Spleen (tissue), 7 donors: ENCODE data around the gene C1QTNF8.

ENCODE experiments used
- POLR2A ChIP-seq, 3 donors: fragments of 450-650 bp; IDR thresholded peaks; one replicate each; pipeline ENCODE4 v1.5.1; 2017; ENCODE audit warnings: antibody characterized with exemption in 3 of 3, mild to moderate bottlenecking in 1 of 3
- POLR2AphosphoS5 ChIP-seq, 3 donors: sonication (generic); formaldehyde crosslinking; IDR thresholded peaks; one replicate each; pipeline ENCODE4 v1.5.1; 2017; ENCODE audit warnings: antibody characterized with exemption in 3 of 3
- TF ChIP-seq, protein P1 (sequence below), 11 experiments: fragments of 200-600 bp in 7 of 11; fragments of 450-650 bp in 4 of 11; sonication (generic) in 4 of 11; IDR thresholded peaks in 8 of 11; conservative IDR thresholded peaks in 3 of 11; 1 replicate in 7 of 11; 2 replicates in 4 of 11; pipeline versions ENCODE4 v1.4.0 to v1.8.0; 2016 to 2021; ENCODE audit warnings: antibody characterized with exemption in 11 of 11, inconsistent platforms in 4 of 11, mild to moderate bottlenecking in 1 of 11
- donor health status: DM: no; HTN: no; CAD: no; lungs with moderate emphysema.
- donor health status: DM: no; HTN: no; CAD: no.
- donor health status: DM: no; HTN: no; CAD: no.

DNA sequence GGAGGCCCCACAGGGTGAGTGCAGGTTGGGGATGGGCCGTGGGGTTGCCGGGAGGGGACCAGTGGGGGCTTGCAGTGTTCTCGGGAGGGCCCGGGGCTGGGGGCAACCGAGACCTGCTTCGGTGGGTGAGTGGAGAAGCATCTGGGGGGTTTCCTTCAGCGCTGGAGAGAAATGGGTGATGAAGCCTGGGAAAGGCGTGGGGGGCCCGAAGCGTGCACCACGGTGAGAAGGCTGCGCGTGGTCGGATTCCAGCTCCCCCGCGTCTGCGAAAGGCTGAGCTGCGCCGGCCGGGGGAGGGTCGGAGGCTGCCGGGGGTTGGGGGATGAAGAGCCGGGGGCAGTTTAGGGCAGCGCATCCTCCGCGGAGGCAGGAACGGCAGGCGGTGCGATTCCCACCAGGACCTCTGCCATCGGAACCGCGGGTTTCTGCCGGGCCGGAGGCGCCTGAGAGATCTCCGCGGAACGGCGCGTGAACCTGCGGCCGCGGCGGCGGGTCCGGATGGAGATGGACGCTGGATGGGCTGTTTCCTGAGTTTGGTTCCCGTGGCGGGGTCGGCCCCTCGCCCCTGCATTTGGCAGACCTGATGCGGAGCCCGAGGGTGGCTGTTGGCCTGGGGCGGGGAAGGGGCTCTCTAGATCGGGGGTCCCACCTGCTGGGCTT lies 30.4 kb downstream of the C1QTNF8 start:
- TF ChIP-seq, protein P1, sequence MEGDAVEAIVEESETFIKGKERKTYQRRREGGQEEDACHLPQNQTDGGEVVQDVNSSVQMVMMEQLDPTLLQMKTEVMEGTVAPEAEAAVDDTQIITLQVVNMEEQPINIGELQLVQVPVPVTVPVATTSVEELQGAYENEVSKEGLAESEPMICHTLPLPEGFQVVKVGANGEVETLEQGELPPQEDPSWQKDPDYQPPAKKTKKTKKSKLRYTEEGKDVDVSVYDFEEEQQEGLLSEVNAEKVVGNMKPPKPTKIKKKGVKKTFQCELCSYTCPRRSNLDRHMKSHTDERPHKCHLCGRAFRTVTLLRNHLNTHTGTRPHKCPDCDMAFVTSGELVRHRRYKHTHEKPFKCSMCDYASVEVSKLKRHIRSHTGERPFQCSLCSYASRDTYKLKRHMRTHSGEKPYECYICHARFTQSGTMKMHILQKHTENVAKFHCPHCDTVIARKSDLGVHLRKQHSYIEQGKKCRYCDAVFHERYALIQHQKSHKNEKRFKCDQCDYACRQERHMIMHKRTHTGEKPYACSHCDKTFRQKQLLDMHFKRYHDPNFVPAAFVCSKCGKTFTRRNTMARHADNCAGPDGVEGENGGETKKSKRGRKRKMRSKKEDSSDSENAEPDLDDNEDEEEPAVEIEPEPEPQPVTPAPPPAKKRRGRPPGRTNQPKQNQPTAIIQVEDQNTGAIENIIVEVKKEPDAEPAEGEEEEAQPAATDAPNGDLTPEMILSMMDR (IDR thresholded peaks at IDR 0.05 in 8 of 11, conservative IDR thresholded peaks at IDR 0.05 in 3 of 11), result no peak
- TF ChIP-seq POLR2A (IDR thresholded peaks at IDR 0.05) (no peak), POLR2AphosphoS5 (IDR thresholded peaks at IDR 0.05) (no peak)
